HEK293 (cell line): ENCODE results near the gene FOLR1.
A peak's percentile ranks its signal among the peaks of the same experiment; 100 is the strongest.

Experiments used
- CTCF ChIA-PET: fragments of 350-600 bp; formaldehyde crosslinking; extraction: SDS; loops from one replicate; lab custom pipeline; 2021; ENCODE audit warnings: antibody characterized with exemption; lab: Yijun Ruan, JAX
- POLR2A ChIA-PET: fragments of 300-600 bp; formaldehyde crosslinking; extraction: SDS; loops from one replicate; lab custom pipeline; 2020; ENCODE audit warnings: antibody characterized with exemption, inconsistent platforms; lab: Yijun Ruan, JAX
- H3K27ac ChIP-seq: fragments of 200-500 bp; sonication (Bioruptor generic); 2 replicates; pipeline ENCODE4 v1.5.1; 2014; ENCODE audit warnings: low read depth, low read length, control low read depth, inconsistent platforms; ENCODE audit errors: extremely low read depth
- H3K36me3 ChIP-seq, 2 experiments: fragments of 200-500 bp in 1 of 2; sonication (Bioruptor generic) in 1 of 2; 1 replicate in 1 of 2; 2 replicates in 1 of 2; pipeline ENCODE4 v1.5.1; 2014 to 2017; ENCODE audit warnings: inconsistent platforms in 2 of 2, low read length in 2 of 2; ENCODE audit not compliant: control insufficient read depth in 2 of 2, insufficient read depth in 1 of 2
- H3K4me1 ChIP-seq: fragments of 200-500 bp; sonication (Bioruptor generic); 2 replicates; pipeline ENCODE4 v1.5.1; 2014; ENCODE audit warnings: mild to moderate bottlenecking, low read length, inconsistent platforms; ENCODE audit not compliant: control insufficient read depth, insufficient read depth
- H3K4me3 ChIP-seq: 2 replicates; pipeline ENCODE4 v1.5.1; 2011; ENCODE audit warnings: low read depth, mild to moderate bottlenecking, control low read depth, low read length, moderate library complexity
- H3K9me3 ChIP-seq: fragments of 200-500 bp; sonication (Bioruptor generic); 2 replicates; pipeline ENCODE4 v1.5.1; 2014; ENCODE audit warnings: low read depth, low read length, inconsistent platforms; ENCODE audit not compliant: control insufficient read depth, insufficient read depth
- ELK4 ChIP-seq: IDR thresholded peaks from 2 replicates; pipeline ENCODE4 v1.6.1; 2011; ENCODE audit warnings: mild to moderate bottlenecking, low read depth, low read length, borderline replicate concordance
- KLF8 ChIP-seq: fragments of 450-650 bp; formaldehyde crosslinking; IDR thresholded peaks from 2 replicates; pipeline ENCODE4 v1.5.1; 2016; ENCODE audit warnings: missing biosample characterization, missing genetic modification characterization
- MEIS1 ChIP-seq: sonication (generic); formaldehyde crosslinking; IDR thresholded peaks from 2 replicates; pipeline ENCODE4 v1.8.1; 2022; ENCODE audit warnings: missing genetic modification reagents, mild to moderate bottlenecking, borderline replicate concordance
- OSR2 ChIP-seq: fragments of 450-650 bp; formaldehyde crosslinking; IDR thresholded peaks from 2 replicates; pipeline ENCODE4 v1.5.1; 2016; ENCODE audit warnings: missing biosample characterization, missing genetic modification characterization
- PRDM1 ChIP-seq: fragments of 450-650 bp; formaldehyde crosslinking; IDR thresholded peaks from 2 replicates; pipeline ENCODE4; 2016; ENCODE audit warnings: missing biosample characterization, missing genetic modification characterization
- PRDM10 ChIP-seq: fragments of 450-650 bp; formaldehyde crosslinking; IDR thresholded peaks from 2 replicates; pipeline ENCODE4 v1.5.1; 2016; ENCODE audit warnings: missing biosample characterization, missing genetic modification characterization
- PRDM4 ChIP-seq: fragments of 450-650 bp; formaldehyde crosslinking; IDR thresholded peaks from 2 replicates; pipeline ENCODE4 v1.5.1; 2017; ENCODE audit warnings: missing biosample characterization, missing genetic modification characterization
- SP3 ChIP-seq: fragments of 450-650 bp; formaldehyde crosslinking; IDR thresholded peaks from 2 replicates; pipeline ENCODE4 v1.5.1; 2016; ENCODE audit warnings: missing biosample characterization, missing genetic modification characterization
- ZEB2 ChIP-seq: fragments of 450-650 bp; formaldehyde crosslinking; IDR thresholded peaks from 2 replicates; pipeline ENCODE4 v1.5.1; 2016; ENCODE audit warnings: missing biosample characterization, missing genetic modification characterization
- ZNF10 ChIP-seq: fragments of 450-650 bp; formaldehyde crosslinking; IDR thresholded peaks from 2 replicates; pipeline ENCODE4 v1.5.1; 2017; ENCODE audit warnings: missing biosample characterization, missing genetic modification characterization
- ZNF112 ChIP-seq: fragments of 450-650 bp; formaldehyde crosslinking; IDR thresholded peaks from 2 replicates; pipeline ENCODE4 v1.5.0; 2017; ENCODE audit warnings: missing biosample characterization, missing genetic modification characterization
- ZNF114 ChIP-seq: fragments of 450-650 bp; formaldehyde crosslinking; IDR thresholded peaks from 2 replicates; pipeline ENCODE4 v1.5.0; 2017; ENCODE audit warnings: missing biosample characterization, missing genetic modification characterization
- ZNF202 ChIP-seq: fragments of 450-650 bp; formaldehyde crosslinking; IDR thresholded peaks from 2 replicates; pipeline ENCODE4 v1.5.1; 2016; ENCODE audit warnings: missing biosample characterization, missing genetic modification characterization, borderline replicate concordance
- ZNF311 ChIP-seq: fragments of 450-650 bp; formaldehyde crosslinking; IDR thresholded peaks from 2 replicates; pipeline ENCODE4 v1.5.1; 2017; ENCODE audit warnings: missing biosample characterization, missing genetic modification characterization, borderline replicate concordance
- ZNF341 ChIP-seq: fragments of 450-650 bp; formaldehyde crosslinking; IDR thresholded peaks from 2 replicates; pipeline ENCODE4; 2016; ENCODE audit warnings: low read depth, missing biosample characterization, missing genetic modification characterization
- ZNF394 ChIP-seq: fragments of 450-650 bp; formaldehyde crosslinking; IDR thresholded peaks from 2 replicates; pipeline ENCODE4 v1.5.1; 2016; ENCODE audit warnings: missing biosample characterization, missing genetic modification characterization, mild to moderate bottlenecking, moderate library complexity, borderline replicate concordance
- ZNF600 ChIP-seq: fragments of 450-650 bp; formaldehyde crosslinking; IDR thresholded peaks from 2 replicates; pipeline ENCODE4 v1.5.1; 2016; ENCODE audit warnings: missing biosample characterization, missing genetic modification characterization
- ZNF629 ChIP-seq: fragments of 450-650 bp; formaldehyde crosslinking; IDR thresholded peaks from 2 replicates; pipeline ENCODE4 v1.5.1; 2017; ENCODE audit warnings: missing biosample characterization, missing genetic modification characterization
- ZNF677 ChIP-seq: fragments of 450-650 bp; IDR thresholded peaks from 2 replicates; pipeline ENCODE4 v1.5.0; 2018; ENCODE audit warnings: missing biosample characterization, mild to moderate bottlenecking, missing genetic modification characterization, moderate library complexity
- ZNF776 ChIP-seq: fragments of 450-650 bp; formaldehyde crosslinking; IDR thresholded peaks from 2 replicates; pipeline ENCODE4 v1.5.0; 2017; ENCODE audit warnings: missing biosample characterization, missing genetic modification characterization, borderline replicate concordance
- ZNF830 ChIP-seq: fragments of 450-650 bp; IDR thresholded peaks from 2 replicates; pipeline ENCODE4 v1.5.0; 2018; ENCODE audit warnings: missing biosample characterization, missing genetic modification characterization, low read depth, mild to moderate bottlenecking, moderate library complexity
- ZSCAN16 ChIP-seq: fragments of 450-650 bp; formaldehyde crosslinking; IDR thresholded peaks from 2 replicates; pipeline ENCODE4 v1.5.1; 2016; ENCODE audit warnings: missing biosample characterization, missing genetic modification characterization
- ZSCAN23 ChIP-seq: fragments of 450-650 bp; formaldehyde crosslinking; IDR thresholded peaks from 2 replicates; pipeline ENCODE4 v1.5.1; 2016; ENCODE audit warnings: missing biosample characterization, missing genetic modification characterization
- TF ChIP-seq, protein P1 (sequence below): fragments of 450-650 bp; formaldehyde crosslinking; IDR thresholded peaks from 2 replicates; pipeline ENCODE4 v1.5.1; 2016; ENCODE audit warnings: missing biosample characterization, missing genetic modification characterization
- TF ChIP-seq, protein P2 (sequence below): fragments of 450-650 bp; formaldehyde crosslinking; IDR thresholded peaks from 2 replicates; pipeline ENCODE4 v1.5.1; 2016; ENCODE audit warnings: missing biosample characterization, missing genetic modification characterization
- TF ChIP-seq, protein P3 (sequence below): fragments of 450-650 bp; formaldehyde crosslinking; IDR thresholded peaks from 2 replicates; pipeline ENCODE4 v1.5.1; 2016; ENCODE audit warnings: missing biosample characterization, missing genetic modification characterization

The FOLR1 gene

GRCh38 chr11:72222907-72223614 lies 31.1 kb downstream of the FOLR1 start:
- Histone ChIP-seq H3K4me1 (peaks cover 3% of the 10 kb centered on the region; the same call in 1 of the 2 replicates), H3K27ac (peak overlapping the region; percentile 92), H3K4me3 (peak overlapping the region; percentile 75), H3K36me3 (peaks cover 0 to 20% of the 10 kb centered on the region in 2 experiments; a peak in 1 of 3 replicates), H3K9me3 (no peaks in the 10 kb centered on the region)
- ChIA-PET POLR2A (interaction anchor here (0.6 to 2.0 kb wide), 12 partner anchors 9 to 295 kb away, joined by 3 to 9 read pairs (median 4); partner anchors contain the start of genes ANAPC15, FOLR1, RNF121 and XNDC1N), CTCF (interaction anchor here (0.6 to 1.8 kb wide), 7 partner anchors 13 to 223 kb away, joined by 3 to 5 read pairs (median 4); no protein-coding TSS in a partner anchor)
- TF ChIP-seq ZSCAN23 (tag by site-specific recombination) (no peak), SP3 (tag by site-specific recombination) (peak; percentile 90), ELK4 (no peak; the same call in 1 of the 2 replicates), ZNF112 (tag by site-specific recombination) (no peak), ZNF629 (tag by site-specific recombination) (0 out of 2 replicates have a peak, but pooled peaks have one; percentile 9), PRDM4 (tag by site-specific recombination) (no peak), ZNF202 (tag by site-specific recombination) (no peak), ZNF677 (tag by site-specific recombination) (no peak), PRDM1 (tag by site-specific recombination) (no peak), ZNF830 (tag by site-specific recombination) (no peak), ZSCAN16 (tag by site-specific recombination) (no peak), ZNF341 (tag by site-specific recombination) (peak; percentile 46), ZNF10 (tag by site-specific recombination) (no peak), ZNF776 (tag by site-specific recombination) (no peak), OSR2 (tag by site-specific recombination) (peak; percentile 42; the same call in 1 of the 2 replicates), MEIS1 (CRISPR knock-in tag) (no peak), ZNF311 (no peak), KLF8 (peak; percentile 95), PRDM10 (tag by site-specific recombination) (no peak), ZNF114 (tag by site-specific recombination) (no peak), ZEB2 (tag by site-specific recombination) (peak; percentile 79), ZNF600 (tag by site-specific recombination) (peak; percentile 35; the same call in 1 of the 2 replicates), ZNF394 (tag by site-specific recombination) (no peak)
- TF ChIP-seq, protein P1, sequence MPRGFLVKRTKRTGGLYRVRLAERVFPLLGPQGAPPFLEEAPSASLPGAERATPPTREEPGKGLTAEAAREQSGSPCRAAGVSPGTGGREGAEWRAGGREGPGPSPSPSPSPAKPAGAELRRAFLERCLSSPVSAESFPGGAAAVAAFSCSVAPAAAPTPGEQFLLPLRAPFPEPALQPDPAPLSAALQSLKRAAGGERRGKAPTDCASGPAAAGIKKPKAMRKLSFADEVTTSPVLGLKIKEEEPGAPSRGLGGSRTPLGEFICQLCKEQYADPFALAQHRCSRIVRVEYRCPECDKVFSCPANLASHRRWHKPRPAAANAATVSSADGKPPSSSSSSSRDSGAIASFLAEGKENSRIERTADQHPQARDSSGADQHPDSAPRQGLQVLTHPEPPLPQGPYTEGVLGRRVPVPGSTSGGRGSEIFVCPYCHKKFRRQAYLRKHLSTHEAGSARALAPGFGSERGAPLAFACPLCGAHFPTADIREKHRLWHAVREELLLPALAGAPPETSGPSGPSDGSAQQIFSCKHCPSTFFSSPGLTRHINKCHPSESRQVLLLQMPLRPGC (tag by site-specific recombination): no peak
- TF ChIP-seq, protein P2, sequence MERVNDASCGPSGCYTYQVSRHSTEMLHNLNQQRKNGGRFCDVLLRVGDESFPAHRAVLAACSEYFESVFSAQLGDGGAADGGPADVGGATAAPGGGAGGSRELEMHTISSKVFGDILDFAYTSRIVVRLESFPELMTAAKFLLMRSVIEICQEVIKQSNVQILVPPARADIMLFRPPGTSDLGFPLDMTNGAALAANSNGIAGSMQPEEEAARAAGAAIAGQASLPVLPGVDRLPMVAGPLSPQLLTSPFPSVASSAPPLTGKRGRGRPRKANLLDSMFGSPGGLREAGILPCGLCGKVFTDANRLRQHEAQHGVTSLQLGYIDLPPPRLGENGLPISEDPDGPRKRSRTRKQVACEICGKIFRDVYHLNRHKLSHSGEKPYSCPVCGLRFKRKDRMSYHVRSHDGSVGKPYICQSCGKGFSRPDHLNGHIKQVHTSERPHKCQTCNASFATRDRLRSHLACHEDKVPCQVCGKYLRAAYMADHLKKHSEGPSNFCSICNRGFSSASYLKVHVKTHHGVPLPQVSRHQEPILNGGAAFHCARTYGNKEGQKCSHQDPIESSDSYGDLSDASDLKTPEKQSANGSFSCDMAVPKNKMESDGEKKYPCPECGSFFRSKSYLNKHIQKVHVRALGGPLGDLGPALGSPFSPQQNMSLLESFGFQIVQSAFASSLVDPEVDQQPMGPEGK (tag by site-specific recombination): peak; percentile 96
- TF ChIP-seq, protein P3, sequence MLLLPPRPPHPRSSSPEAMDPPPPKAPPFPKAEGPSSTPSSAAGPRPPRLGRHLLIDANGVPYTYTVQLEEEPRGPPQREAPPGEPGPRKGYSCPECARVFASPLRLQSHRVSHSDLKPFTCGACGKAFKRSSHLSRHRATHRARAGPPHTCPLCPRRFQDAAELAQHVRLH (tag by site-specific recombination): no peak
